Breast epithelium (tissue), 4 donors: ENCODE results near the gene SPATA9. TPM values are rescaled to one million over a fixed set of nuclear protein-coding genes. Genes with fewer than 3 reads are reported as not detected.
"Not testable (repeated sequence)": the region's sequence is repeated elsewhere in the genome, so short reads cannot be mapped to it uniquely, and the experiment has no call there.

Source experiments
- DNase-seq, 2 donors: peaks; one replicate each; pipeline ENCODE4 v3.0.0-alpha.2; 2019; ENCODE audit warnings: low spot score in 2 of 2
- H3K27ac ChIP-seq, 2 donors: fragments of 200-600 bp; sonication (generic) in 1 of 2; one replicate each; pipeline ENCODE4 v1.5.1; 2016 to 2019; ENCODE audit warnings: mild to moderate bottlenecking in 1 of 2
- H3K27me3 ChIP-seq, 2 donors: fragments of 200-600 bp; sonication (generic) in 1 of 2; one replicate each; pipeline versions ENCODE4 v1.5.1 to v1.6.0; 2017 to 2019; ENCODE audit warnings: control low read depth in 1 of 2, mild to moderate bottlenecking in 1 of 2
- H3K36me3 ChIP-seq: fragments of 200-600 bp; one replicate; pipeline ENCODE4 v1.5.1; 2019
- H3K4me1 ChIP-seq, 2 donors: fragments of 200-600 bp; sonication (generic); one replicate each; pipeline ENCODE4 v1.5.1; 2016 to 2019; ENCODE audit warnings: control low read depth in 1 of 2
- H3K4me3 ChIP-seq, 3 donors: fragments of 200-600 bp; sonication (generic); 1 replicate in 2 of 3; 2 replicates in 1 of 3; pipeline ENCODE4 v1.5.1; 2016 to 2019; ENCODE audit warnings: mild to moderate bottlenecking in 3 of 3, moderate library complexity in 2 of 3
- H3K9me3 ChIP-seq, 2 donors: fragments of 200-600 bp; sonication (generic) in 1 of 2; one replicate each; pipeline ENCODE4 v1.5.1; 2016 to 2019; ENCODE audit warnings: control low read depth in 1 of 2
- CTCF ChIP-seq, 3 donors: fragments of 450-650 bp; IDR thresholded peaks; one replicate each; pipeline ENCODE4 v1.5.1; 2016 to 2017; ENCODE audit warnings: antibody characterized with exemption in 3 of 3, mild to moderate bottlenecking in 3 of 3, moderate library complexity in 3 of 3
- POLR2A ChIP-seq: fragments of 450-650 bp; IDR thresholded peaks from one replicate; pipeline ENCODE4 v1.6.1; 2016; ENCODE audit warnings: antibody characterized with exemption, mild to moderate bottlenecking, moderate library complexity
- POLR2AphosphoS5 ChIP-seq, 3 donors: sonication (generic); formaldehyde crosslinking; IDR thresholded peaks; one replicate each; pipeline ENCODE4 v1.6.1; 2017; ENCODE audit warnings: antibody characterized with exemption in 3 of 3
- intact Hi-C: fragments of 100-400 bp; cut with DNase I; formaldehyde crosslinking; loops from one replicate; pipeline ENCODE4 v1.15.1; 2023; ENCODE audit warnings: low total_unique reads
- total RNA-seq, 3 donors: library from RNA; depleted of rRNA; stranded (reverse); fragments of >200 nt; gene quantifications; one replicate each; pipeline ENCODE4 v1.1.0, GENCODE V29; 2016

SPATA9 gene
- total RNA-seq, 3 donors from 2014 or later, result 0.32 to 0.33 TPM; not detected in 1

DNA sequence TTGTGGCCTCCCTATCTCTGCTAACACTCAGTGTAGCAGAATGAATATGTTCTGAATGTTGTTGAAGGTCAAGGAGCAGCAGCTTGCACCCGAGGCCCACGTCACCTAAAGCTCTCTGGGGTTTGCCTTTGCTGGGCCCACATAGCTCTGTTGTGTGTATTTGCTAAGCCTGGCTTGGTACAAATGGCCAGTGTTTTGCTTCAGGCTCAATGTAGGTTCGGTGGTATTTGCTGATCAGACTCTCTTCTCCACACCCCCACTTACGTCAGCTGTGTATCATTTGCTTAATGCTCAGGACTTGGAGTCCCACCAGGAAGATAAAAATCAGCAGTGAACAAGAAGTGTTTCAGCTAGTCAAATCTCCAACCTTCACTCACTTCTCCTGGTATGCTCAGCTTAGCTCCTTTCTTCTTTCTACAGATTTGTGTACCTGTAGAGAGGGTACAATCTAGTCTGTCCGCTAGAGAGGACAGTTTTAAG lies 41.0 kb downstream of the SPATA9 start:
- H3K4me3 ChIP-seq, result no peak overlapping the region
- H3K36me3 ChIP-seq, result no peaks in the 10 kb centered on the region
- peak in 1 of 2 donors; percentile 52 for DNase-seq
- TF ChIP-seq POLR2AphosphoS5 (IDR thresholded peaks at IDR 0.05) (peak in 1 of 3 donors; percentile 78), CTCF (IDR thresholded peaks at IDR 0.05) (no peak)
- intact Hi-C loops, result no loop called here
- no peaks in the 10 kb centered on the region for H3K4me1 ChIP-seq
- H3K27ac ChIP-seq, result peak overlapping the region; percentile 62 to 72
- H3K9me3 ChIP-seq, result no peaks in the 10 kb centered on the region
- no peaks in the 10 kb centered on the region for H3K27me3 ChIP-seq

DNA sequence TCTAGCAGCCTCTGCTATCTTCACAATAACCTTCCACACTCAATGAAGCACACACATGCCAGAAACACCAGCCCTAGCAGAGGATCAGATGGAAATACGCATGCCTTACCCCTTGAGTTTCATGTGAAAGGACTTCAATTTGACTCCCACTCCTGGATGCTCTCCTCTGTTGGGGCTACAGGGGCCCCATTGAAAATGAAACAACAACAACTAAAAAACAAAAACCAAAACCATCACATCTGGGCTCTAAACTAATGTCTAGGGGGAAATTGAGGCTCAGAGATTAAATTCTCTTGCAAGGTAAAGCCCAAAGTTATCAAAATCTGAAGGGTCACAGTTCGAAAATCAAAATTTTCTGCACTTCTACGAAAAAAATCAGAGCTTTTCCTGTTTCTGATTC lies 44.2 kb downstream of the SPATA9 start:
- DNase-seq, result no peak
- Histone ChIP-seq H3K27ac (no peak overlapping the region), H3K4me3 (no peak overlapping the region), H3K27me3 (no peaks in the 10 kb centered on the region), H3K4me1 (no peaks in the 10 kb centered on the region), H3K36me3 (no peaks in the 10 kb centered on the region), H3K9me3 (no peaks in the 10 kb centered on the region)
- intact Hi-C loops, result no loop called here
- TF ChIP-seq POLR2A, result no peak
- no peak for TF ChIP-seq CTCF (IDR thresholded peaks at IDR 0.05)
- TF ChIP-seq POLR2AphosphoS5 (IDR thresholded peaks at IDR 0.05), result no peak

DNA sequence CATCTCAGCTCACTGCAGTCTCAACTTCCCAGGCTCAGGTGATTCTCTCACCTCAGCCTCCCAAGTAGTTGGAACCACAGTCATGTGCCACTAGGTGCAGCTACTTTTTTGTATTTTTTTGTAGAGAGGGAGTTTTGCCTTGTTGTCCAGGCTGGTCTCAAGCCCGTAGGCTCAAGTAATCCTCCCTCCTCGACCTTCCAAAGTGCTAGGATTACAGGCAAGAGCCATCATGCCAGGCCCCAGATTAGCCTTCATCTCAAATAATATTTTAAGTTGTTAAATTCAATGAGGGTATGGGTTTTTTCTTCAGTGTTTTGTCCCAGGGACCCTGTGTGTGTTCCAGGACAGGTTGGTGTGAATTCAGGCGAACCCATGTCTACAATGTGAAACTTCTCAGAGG lies 48.7 kb downstream of the SPATA9 start:
- Histone ChIP-seq H3K36me3 (no peaks in the 10 kb centered on the region), H3K4me3 (no peak overlapping the region), H3K27ac (no peak overlapping the region), H3K9me3 (no peaks in the 10 kb centered on the region), H3K27me3 (no peaks in the 10 kb centered on the region), H3K4me1 (no peaks in the 10 kb centered on the region)
- no peak for DNase-seq
- TF ChIP-seq CTCF (IDR thresholded peaks at IDR 0.05) (no peak), POLR2A (no peak), POLR2AphosphoS5 (IDR thresholded peaks at IDR 0.05) (no peak)
- intact Hi-C loops, result no loop called here

DNA sequence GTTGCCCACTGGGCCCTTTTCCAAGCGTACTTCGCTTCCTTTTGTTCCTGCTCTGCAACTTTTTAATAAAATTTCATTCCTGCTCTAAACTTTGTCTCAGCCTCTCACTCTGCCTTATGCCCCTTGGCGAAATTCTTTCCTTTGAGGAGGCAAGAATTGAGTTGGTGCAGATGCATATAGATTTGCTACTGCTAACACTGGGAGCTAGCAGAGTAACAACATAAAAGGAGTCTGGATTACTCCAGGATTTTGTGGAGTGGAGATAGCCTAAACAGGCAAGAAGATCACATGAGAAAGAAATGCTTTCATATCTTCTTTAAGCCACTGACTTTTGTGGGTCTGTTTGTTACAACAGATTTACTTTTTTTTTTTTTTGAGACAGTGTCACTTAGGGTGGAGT lies 49.1 kb downstream of the SPATA9 start:
- intact Hi-C loops, result no loop called here
- Histone ChIP-seq H3K27ac (no peak overlapping the region), H3K4me1 (no peaks in the 10 kb centered on the region), H3K9me3 (no peaks in the 10 kb centered on the region), H3K4me3 (no peak overlapping the region), H3K27me3 (no peaks in the 10 kb centered on the region), H3K36me3 (no peaks in the 10 kb centered on the region)
- no peak for TF ChIP-seq CTCF (IDR thresholded peaks at IDR 0.05)
- TF ChIP-seq POLR2AphosphoS5 (IDR thresholded peaks at IDR 0.05), result no peak
- TF ChIP-seq POLR2A, result no peak
- DNase-seq, result no peak

DNA sequence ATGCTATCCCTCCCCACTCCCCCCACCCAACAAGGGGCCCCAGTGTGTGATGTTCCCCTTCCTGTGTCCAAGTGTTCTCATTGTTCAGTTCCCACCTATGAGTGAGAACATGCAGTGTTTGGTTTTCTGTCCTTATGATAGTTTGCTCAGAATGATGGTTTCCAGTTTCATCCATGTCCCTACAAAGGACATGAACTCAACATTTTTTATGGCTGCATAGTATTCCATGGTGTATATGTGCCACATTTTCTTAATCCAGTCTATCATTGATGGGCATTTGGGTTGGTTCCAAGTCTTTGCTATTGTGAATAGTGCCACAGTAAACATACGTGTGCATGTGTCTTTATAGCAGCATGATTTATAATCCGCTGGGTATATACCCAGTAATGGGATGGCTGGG lies 49.8 kb downstream of the SPATA9 start:
- H3K4me3 ChIP-seq, intact Hi-C loops, H3K9me3 ChIP-seq, H3K36me3 ChIP-seq, DNase-seq, H3K4me1 ChIP-seq, H3K27ac ChIP-seq, H3K27me3 ChIP-seq: not testable (repeated sequence)
